Gastrocnemius medialis (tissue), 4 donors: ENCODE results near the gene C1orf116. TPM values are rescaled to one million over a fixed set of nuclear protein-coding genes. Genes with fewer than 3 reads are reported as not detected.
A peak's percentile ranks its signal among the peaks of the same experiment; 100 is the strongest.

Source experiments
- ATAC-seq, 2 donors: fragments of 150-250 bp; one replicate each; pipeline ENCODE4 v1.9.1; 2016
- DNase-seq, 2 donors: peaks; one replicate each; pipeline ENCODE4 v3.0.0-alpha.2; 2019
- H3K27ac ChIP-seq, 4 donors: fragments of 200-600 bp; sonication (generic); 1 replicate in 1 of 4; 2 replicates in 3 of 4; pipeline ENCODE4 v1.5.1; 2016 to 2018; ENCODE audit warnings: mild to moderate bottlenecking in 2 of 4, moderate library complexity in 1 of 4
- H3K27me3 ChIP-seq, 3 donors: fragments of 200-600 bp; sonication (generic) in 2 of 3; 1 replicate in 1 of 3; 2 replicates in 2 of 3; pipeline versions ENCODE4 v1.5.1 to v1.6.0; 2016 to 2019; ENCODE audit warnings: mild to moderate bottlenecking in 1 of 3, moderate library complexity in 1 of 3
- H3K36me3 ChIP-seq, 2 donors: fragments of 200-600 bp; sonication (generic) in 1 of 2; one replicate each; pipeline ENCODE4 v1.5.1; 2017 to 2018
- H3K4me1 ChIP-seq, 2 donors: fragments of 200-600 bp; sonication (generic) in 1 of 2; one replicate each; pipeline ENCODE4 v1.5.1; 2016 to 2017; ENCODE audit warnings: mild to moderate bottlenecking in 2 of 2
- H3K4me3 ChIP-seq, 4 donors: fragments of 200-600 bp; sonication (generic) in 3 of 4; 1 replicate in 1 of 4; 2 replicates in 3 of 4; pipeline ENCODE4 v1.5.1; 2016 to 2019; ENCODE audit warnings: mild to moderate bottlenecking in 2 of 4
- H3K9me3 ChIP-seq, 3 donors: fragments of 200-600 bp; sonication (generic) in 2 of 3; 1 replicate in 1 of 3; 2 replicates in 2 of 3; pipeline ENCODE4 v1.5.1; 2016 to 2019
- POLR2A ChIP-seq, 2 donors: fragments of 450-650 bp; IDR thresholded peaks; one replicate each; pipeline ENCODE4 v1.6.1; 2017; ENCODE audit warnings: antibody characterized with exemption in 2 of 2, mild to moderate bottlenecking in 2 of 2, moderate library complexity in 2 of 2
- in situ Hi-C, 4 donors: fragments of 200-750 bp; cut with MboI; loops; one replicate each; pipeline versions ENCODE4 v1.15.0 to v1.8.0; 2017; ENCODE audit warnings: low sequenced_read_pairs in 4 of 4
- intact Hi-C: fragments of 100-400 bp; cut with DNase I; formaldehyde crosslinking; loops from one replicate; pipeline ENCODE4 v1.15.1; 2023; ENCODE audit warnings: low total_unique reads
- total RNA-seq, 4 donors: library from RNA; depleted of rRNA; stranded (reverse); fragments of >200 nt; gene quantifications; one replicate each; pipeline versions ENCODE4 v1.1.0 to v1.2.3, GENCODE V29; 2016
- TF ChIP-seq, protein P1 (sequence below), 5 experiments: fragments of 450-650 bp in 3 of 5; fragments of 200-600 bp in 2 of 5; sonication (generic) in 2 of 5; IDR thresholded peaks in 4 of 5; conservative IDR thresholded peaks in 1 of 5; 1 replicate in 4 of 5; 2 replicates in 1 of 5; pipeline ENCODE4 v1.5.1; 2016 to 2019; ENCODE audit warnings: antibody characterized with exemption in 5 of 5, mild to moderate bottlenecking in 3 of 5, moderate library complexity in 3 of 5

Gene C1orf116
- total RNA-seq, 4 donors from 2014 or later: 0.46 to 1.1 (median 0.65) TPM

DNA sequence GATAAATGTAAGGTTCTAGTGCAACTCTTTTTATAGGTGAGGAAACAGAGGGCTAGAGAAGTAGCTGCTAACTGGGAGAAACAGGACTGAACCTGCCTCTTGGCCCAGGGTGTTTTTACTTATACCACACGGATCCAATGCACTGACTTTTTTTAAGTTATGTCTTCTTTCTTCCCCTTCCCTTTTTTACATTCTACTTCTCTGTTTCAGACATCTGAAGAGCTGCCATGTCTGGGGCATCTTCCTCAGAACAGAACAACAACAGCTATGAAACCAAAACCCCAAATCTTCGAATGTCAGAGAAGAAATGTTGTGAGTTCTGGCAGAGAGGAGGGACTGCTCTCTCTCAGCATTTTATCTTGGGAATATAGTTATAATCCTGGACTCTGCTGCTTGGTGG lies 21.9 kb upstream of the C1orf116 start:
- no peak for DNase-seq
- in situ Hi-C loops (loop anchor here in 2 of 4 donors (25.0 kb wide), 2 partner anchors 417 to 733 kb away; partner anchors contain the start of gene DYRK3 (in 1 of the 2)), intact Hi-C loops (loop anchor here (5.0 to 10.0 kb wide), 4 partner anchors 147 to 550 kb away; partner anchors contain the start of genes CD55 and RASSF5)
- peak overlapping the region in 3 of 4 donors; percentile 9 to 77 (median 74) for H3K4me3 ChIP-seq
- no peaks in the 10 kb centered on the region for H3K9me3 ChIP-seq
- peak overlapping the region; percentile 93 to 95 (median 94) for H3K27ac ChIP-seq
- peaks cover 40 to 58% of the 10 kb centered on the region in 2 donors for H3K4me1 ChIP-seq
- TF ChIP-seq, protein P1, sequence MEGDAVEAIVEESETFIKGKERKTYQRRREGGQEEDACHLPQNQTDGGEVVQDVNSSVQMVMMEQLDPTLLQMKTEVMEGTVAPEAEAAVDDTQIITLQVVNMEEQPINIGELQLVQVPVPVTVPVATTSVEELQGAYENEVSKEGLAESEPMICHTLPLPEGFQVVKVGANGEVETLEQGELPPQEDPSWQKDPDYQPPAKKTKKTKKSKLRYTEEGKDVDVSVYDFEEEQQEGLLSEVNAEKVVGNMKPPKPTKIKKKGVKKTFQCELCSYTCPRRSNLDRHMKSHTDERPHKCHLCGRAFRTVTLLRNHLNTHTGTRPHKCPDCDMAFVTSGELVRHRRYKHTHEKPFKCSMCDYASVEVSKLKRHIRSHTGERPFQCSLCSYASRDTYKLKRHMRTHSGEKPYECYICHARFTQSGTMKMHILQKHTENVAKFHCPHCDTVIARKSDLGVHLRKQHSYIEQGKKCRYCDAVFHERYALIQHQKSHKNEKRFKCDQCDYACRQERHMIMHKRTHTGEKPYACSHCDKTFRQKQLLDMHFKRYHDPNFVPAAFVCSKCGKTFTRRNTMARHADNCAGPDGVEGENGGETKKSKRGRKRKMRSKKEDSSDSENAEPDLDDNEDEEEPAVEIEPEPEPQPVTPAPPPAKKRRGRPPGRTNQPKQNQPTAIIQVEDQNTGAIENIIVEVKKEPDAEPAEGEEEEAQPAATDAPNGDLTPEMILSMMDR (IDR thresholded peaks at IDR 0.05 in 4 of 5, conservative IDR thresholded peaks at IDR 0.05 in 1 of 5): no peak
- no peak for TF ChIP-seq POLR2A (IDR thresholded peaks at IDR 0.05)
- peaks cover 0 to 1% of the 10 kb centered on the region in 2 donors for H3K36me3 ChIP-seq
- ATAC-seq: no peak
- H3K27me3 ChIP-seq: no peaks in the 10 kb centered on the region

DNA sequence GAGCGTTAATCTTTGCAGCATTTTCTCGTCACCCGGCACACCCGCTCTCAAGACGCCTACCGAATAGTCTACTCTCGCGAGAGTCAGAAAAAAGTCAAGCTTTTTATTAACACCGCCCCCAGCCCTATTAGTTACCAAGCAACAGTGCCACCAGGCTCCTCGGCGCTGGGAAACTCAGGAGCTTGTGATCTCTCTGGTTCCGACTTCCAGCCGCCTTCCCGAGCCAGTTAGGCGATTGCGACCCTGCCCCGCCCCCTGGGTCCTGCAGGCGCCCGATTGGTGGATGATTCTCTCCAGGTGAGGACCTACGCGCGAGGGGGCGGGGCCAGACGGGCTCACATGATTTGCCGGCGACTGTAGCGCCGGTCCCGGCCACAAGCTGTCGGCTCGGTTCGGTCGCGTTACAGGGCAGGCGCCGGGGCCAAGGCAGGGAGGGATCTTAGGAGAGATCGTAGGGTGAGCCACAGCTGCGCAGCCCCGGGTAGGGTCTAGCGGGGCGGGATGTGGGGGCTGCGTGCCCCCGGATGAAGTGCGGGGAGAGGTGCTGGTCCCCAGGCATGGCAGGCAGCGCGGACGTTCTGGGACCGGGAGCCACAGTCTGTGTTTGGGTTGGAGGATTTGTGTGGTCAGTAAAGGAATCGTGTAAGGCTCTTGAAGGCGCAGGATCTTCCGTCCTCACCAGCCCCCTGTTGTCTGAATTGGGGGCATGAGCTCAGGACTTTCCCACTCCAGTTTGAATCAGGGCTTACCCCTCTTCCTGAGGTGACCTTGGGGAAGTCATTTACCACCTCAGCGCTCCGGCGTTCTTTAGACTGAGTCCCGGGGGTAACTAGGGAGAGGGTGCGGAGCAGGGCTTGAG lies 20.6 kb upstream of the C1orf116 start, which contains the start of gene PFKFB2:
Gene PFKFB2 (plus strand): TSS at position 365 of the 859 bp plus-strand sequence. CDS start 1,443 bp downstream, outside the sequence.
- Histone ChIP-seq H3K27me3 (no peaks in the 10 kb centered on the region), H3K4me1 (peaks cover 29 to 50% of the 10 kb centered on the region in 2 donors)
- intact Hi-C loops: loop anchor here (5.0 to 10.0 kb wide), 4 partner anchors 146 to 548 kb away; partner anchors contain the start of genes CD55 and RASSF5

DNA sequence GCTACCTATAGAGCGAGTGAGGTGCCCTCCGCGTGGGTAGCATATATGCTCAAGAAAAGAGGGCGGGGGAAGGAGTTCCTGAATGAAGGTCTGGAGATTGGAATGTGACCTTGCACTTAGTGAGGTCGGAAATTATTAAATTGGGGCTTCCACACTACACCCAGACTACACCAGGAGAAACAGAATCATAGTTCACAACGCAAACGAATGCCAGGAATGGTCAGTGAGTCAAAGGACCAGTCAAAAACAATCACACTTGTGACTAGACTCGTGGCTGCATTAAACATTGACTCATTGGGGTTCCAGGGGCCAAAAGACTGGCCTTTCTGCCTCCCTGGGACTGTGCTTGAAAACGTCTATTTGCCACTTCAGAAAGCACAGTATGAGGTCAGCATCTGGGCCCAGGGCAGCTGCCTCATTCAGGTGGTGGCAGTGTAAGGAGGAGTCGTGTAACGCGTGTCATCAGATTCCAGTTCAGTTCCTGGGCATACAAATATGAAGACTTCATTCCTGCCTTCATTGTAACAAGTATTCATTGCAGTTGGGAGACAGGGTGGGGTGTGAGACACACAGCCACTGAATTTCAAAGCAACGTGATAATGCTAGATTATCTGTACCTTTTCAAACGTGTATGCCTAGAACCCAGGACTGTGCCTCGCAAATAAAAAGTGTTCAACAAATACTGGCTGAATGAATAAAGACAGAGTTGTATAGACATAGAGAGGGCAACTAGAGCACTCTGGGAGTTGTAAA lies 18.8 kb upstream of the C1orf116 start, which contains the start of gene YOD1:
Gene YOD1 (minus strand): TSS at position 18 of the 753 bp plus-strand sequence. CDS start 178 bp downstream, outside the sequence.
- peaks cover 0 to 17% of the 10 kb centered on the region in 2 donors for H3K36me3 ChIP-seq
- intact Hi-C loops (loop anchor here (5.0 to 10.0 kb wide), 4 partner anchors 144 to 547 kb away; partner anchors contain the start of genes CD55 and RASSF5), in situ Hi-C loops (loop anchor here in 2 of 4 donors (25.0 kb wide), 2 partner anchors 414 to 736 kb away; partner anchors contain the start of gene DYRK3 (in 1 of the 2))
- DNase-seq (peak in 1 of 2 donors; percentile 24), ATAC-seq (peak in 1 of 2 donors; percentile 1)
- H3K4me3 ChIP-seq: peak within 1 kb of the TSS; percentile 77 to 95 (median 90)
- peak in 1 of 2 donors; percentile 21 for TF ChIP-seq POLR2A (IDR thresholded peaks at IDR 0.05)
- TF ChIP-seq, protein P1 (IDR thresholded peaks at IDR 0.05 in 4 of 5, conservative IDR thresholded peaks at IDR 0.05 in 1 of 5): no peak
- H3K27ac ChIP-seq: peak within 1 kb of the TSS; percentile 93 to 95 (median 94)
- H3K4me1 ChIP-seq: peaks cover 43 to 51% of the 10 kb centered on the region in 2 donors
- no peaks in the 10 kb centered on the region for H3K9me3 ChIP-seq
- no peaks in the 10 kb centered on the region for H3K27me3 ChIP-seq

More for the DNA sequence above, 20.6 kb upstream of the C1orf116 start, which contains the start of gene PFKFB2:
- Histone ChIP-seq H3K36me3 (peaks cover 0 to 15% of the 10 kb centered on the region in 2 donors), H3K9me3 (no peaks in the 10 kb centered on the region), H3K27ac (peak within 1 kb of the TSS; percentile 93 to 95 (median 94)), H3K4me3 (peak within 1 kb of the TSS; percentile 74 to 82 (median 76))
- in situ Hi-C loops: loop anchor here in 2 of 4 donors (25.0 kb wide), 2 partner anchors 416 to 734 kb away; partner anchors contain the start of gene DYRK3 (in 1 of the 2)
- DNase-seq: peak; percentile 97 to 98
- peak; percentile 70 to 73 for ATAC-seq
- TF ChIP-seq, protein P1 (IDR thresholded peaks at IDR 0.05 in 4 of 5, conservative IDR thresholded peaks at IDR 0.05 in 1 of 5): peak; percentile 42 to 58 (median 52)
- peak; percentile 98 for TF ChIP-seq POLR2A (IDR thresholded peaks at IDR 0.05)
